Keratinocyte (primary cell): ENCODE data around the gene NBEA. TPM values are rescaled to one million over a fixed set of nuclear protein-coding genes. Genes with fewer than 3 reads are reported as not detected.

Experiments
- DNase-seq: peaks from one replicate; pipeline ENCODE4 v3.0.0-alpha.2; 2011; ENCODE audit warnings: low read depth, missing footprints, low spot score
- FAIRE-seq: peaks from 2 replicates; lab custom pipeline; 2011; peaks lifted over from hg19 to GRCh38; lab: Jason Lieb, UNC
- H2AFZ ChIP-seq: 2 replicates; pipeline ENCODE4 v1.6.0; 2012; ENCODE audit warnings: low read length, control low read depth, inconsistent platforms; ENCODE audit not compliant: control insufficient read depth
- H3K27ac ChIP-seq: 2 replicates; pipeline ENCODE4 v1.5.1; 2011; ENCODE audit warnings: low read length; ENCODE audit not compliant: control insufficient read depth, insufficient read depth
- H3K27me3 ChIP-seq: 3 replicates; pipeline ENCODE4 v1.6.0; 2011; ENCODE audit warnings: low read length; ENCODE audit not compliant: control insufficient read depth, insufficient read depth; ENCODE audit errors: extremely low read depth
- H3K36me3 ChIP-seq, 2 experiments: 2 replicates in 1 of 2; 3 replicates in 1 of 2; pipeline ENCODE4 v1.5.1; 2011; ENCODE audit warnings: low read length in 2 of 2, mild to moderate bottlenecking in 1 of 2; ENCODE audit not compliant: control insufficient read depth in 2 of 2, insufficient read depth in 2 of 2; ENCODE audit errors: extremely low read depth in 1 of 2
- H3K4me1 ChIP-seq: 3 replicates; pipeline ENCODE4 v1.5.1; 2011; ENCODE audit warnings: low read length; ENCODE audit not compliant: control insufficient read depth, insufficient read depth; ENCODE audit errors: extremely low read depth
- H3K4me2 ChIP-seq: 3 replicates; pipeline ENCODE4 v1.6.0; 2011; ENCODE audit warnings: low read depth, low read length; ENCODE audit not compliant: control insufficient read depth, insufficient read depth; ENCODE audit errors: extremely low read depth
- H3K4me3 ChIP-seq, 3 experiments: fragments of 200-600 bp in 1 of 3; sonication (generic) in 1 of 3; 2 replicates in 2 of 3; 3 replicates in 1 of 3; pipeline ENCODE4 v1.5.1; 2011 to 2016; ENCODE audit warnings: low read length in 3 of 3, mild to moderate bottlenecking in 3 of 3, control low read depth in 2 of 3, inconsistent platforms in 1 of 3, low read depth in 1 of 3, mixed read lengths in 1 of 3, mixed run types in 1 of 3, moderate library complexity in 1 of 3; ENCODE audit not compliant: control insufficient read depth in 2 of 3, insufficient read depth in 2 of 3; ENCODE audit errors: extremely low read depth in 1 of 3
- H3K79me2 ChIP-seq: 2 replicates; pipeline ENCODE4 v1.6.0; 2012; ENCODE audit warnings: low read length; ENCODE audit not compliant: control insufficient read depth, insufficient read depth
- H3K9ac ChIP-seq: 3 replicates; pipeline ENCODE4 v1.6.0; 2011; ENCODE audit warnings: low read length; ENCODE audit not compliant: control insufficient read depth, insufficient read depth; ENCODE audit errors: extremely low read depth
- H3K9me1 ChIP-seq: 3 replicates; pipeline ENCODE4 v1.6.0; 2011; ENCODE audit warnings: low read length; ENCODE audit not compliant: control insufficient read depth, insufficient read depth; ENCODE audit errors: extremely low read depth
- H3K9me3 ChIP-seq: 2 replicates; pipeline ENCODE4 v1.5.1; 2012; ENCODE audit warnings: low read depth, low read length; ENCODE audit not compliant: control insufficient read depth
- H4K20me1 ChIP-seq: 3 replicates; pipeline ENCODE4 v1.6.0; 2011; ENCODE audit warnings: low read length; ENCODE audit not compliant: control insufficient read depth, insufficient read depth; ENCODE audit errors: extremely low read depth
- EZH2 ChIP-seq: IDR thresholded peaks from one replicate; pipeline ENCODE4 v1.6.1; 2012; ENCODE audit warnings: inconsistent platforms, mild to moderate bottlenecking, low read length, moderate library complexity
- dilution Hi-C: fragments of 300-500 bp; cut with MboI; formaldehyde crosslinking; loops from one replicate; pipeline ENCODE4 v1.7.0; 2020; ENCODE audit warnings: low sequenced_read_pairs; ENCODE audit not compliant: extremely low pct_ligation_motif_present
- polyA plus RNA-seq, 5 experiments: library from polyadenylated mRNA; depleted of rRNA in 3 of 5; stranded (reverse) in 3 of 5; stranded (forward) in 1 of 5; unstranded in 1 of 5; fragments of >200 nt; gene quantifications; 1 replicate in 1 of 5; 2 replicates in 3 of 5; 3 replicates in 1 of 5; pipeline versions ENCODE4 v1.2.1 to v1.2.3, GENCODE V29; 2011 to 2012; ENCODE audit warnings: missing spikeins in 2 of 5, low read depth in 1 of 5, low replicate concordance in 1 of 5
- TF ChIP-seq, protein P1 (sequence below), 3 experiments: IDR thresholded peaks in 1 of 3; conservative IDR thresholded peaks in 1 of 3; optimal IDR thresholded peaks in 1 of 3; 2 replicates in 2 of 3; 3 replicates in 1 of 3; pipeline versions ENCODE3 to v1.5.1; 2011; ENCODE audit warnings: low read length in 3 of 3, mild to moderate bottlenecking in 3 of 3, moderate library complexity in 2 of 3, control low read depth in 1 of 3, inconsistent platforms in 1 of 3; ENCODE audit not compliant: insufficient read depth in 2 of 3; ENCODE audit errors: extremely low read depth in 1 of 3

Gene NBEA
- polyA plus RNA-seq, 1 donor (not counting 4 experiments of a cell fraction or from before 2014, with no cell fraction given) = 0.05 TPM

DNA sequence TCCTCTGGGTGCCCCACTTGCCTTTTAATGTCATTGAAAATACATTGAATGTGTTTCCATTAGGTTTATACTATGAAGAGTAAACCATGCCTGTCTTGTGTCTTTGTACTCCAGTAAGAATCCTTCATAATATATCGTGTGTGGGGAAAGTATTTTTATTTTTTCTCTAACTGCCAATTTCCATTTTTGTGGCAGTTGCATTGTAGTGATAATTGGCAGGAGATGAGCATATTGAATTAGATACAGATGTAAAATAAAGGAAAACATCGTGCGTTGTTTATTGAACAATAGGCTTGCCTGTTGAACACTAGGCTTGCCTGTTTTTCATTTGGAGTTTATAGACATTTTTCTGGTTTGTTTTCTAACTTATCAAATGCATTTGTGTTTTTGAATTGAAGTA is 218.8 kb downstream of the NBEA start:
- Histone ChIP-seq H3K9me1 (no peaks in the 10 kb centered on the region), H3K4me3 (no peak overlapping the region), H3K36me3 (no peaks in the 10 kb centered on the region), H4K20me1 (no peaks in the 10 kb centered on the region), H3K4me2 (no peak overlapping the region), H3K27me3 (no peaks in the 10 kb centered on the region), H3K4me1 (no peaks in the 10 kb centered on the region), H3K79me2 (no peaks in the 10 kb centered on the region), H3K9ac (no peak overlapping the region), H3K27ac (no peak overlapping the region), H2AFZ (no peak overlapping the region), H3K9me3 (no peaks in the 10 kb centered on the region)
- no peak for FAIRE-seq
- TF ChIP-seq, protein P1, sequence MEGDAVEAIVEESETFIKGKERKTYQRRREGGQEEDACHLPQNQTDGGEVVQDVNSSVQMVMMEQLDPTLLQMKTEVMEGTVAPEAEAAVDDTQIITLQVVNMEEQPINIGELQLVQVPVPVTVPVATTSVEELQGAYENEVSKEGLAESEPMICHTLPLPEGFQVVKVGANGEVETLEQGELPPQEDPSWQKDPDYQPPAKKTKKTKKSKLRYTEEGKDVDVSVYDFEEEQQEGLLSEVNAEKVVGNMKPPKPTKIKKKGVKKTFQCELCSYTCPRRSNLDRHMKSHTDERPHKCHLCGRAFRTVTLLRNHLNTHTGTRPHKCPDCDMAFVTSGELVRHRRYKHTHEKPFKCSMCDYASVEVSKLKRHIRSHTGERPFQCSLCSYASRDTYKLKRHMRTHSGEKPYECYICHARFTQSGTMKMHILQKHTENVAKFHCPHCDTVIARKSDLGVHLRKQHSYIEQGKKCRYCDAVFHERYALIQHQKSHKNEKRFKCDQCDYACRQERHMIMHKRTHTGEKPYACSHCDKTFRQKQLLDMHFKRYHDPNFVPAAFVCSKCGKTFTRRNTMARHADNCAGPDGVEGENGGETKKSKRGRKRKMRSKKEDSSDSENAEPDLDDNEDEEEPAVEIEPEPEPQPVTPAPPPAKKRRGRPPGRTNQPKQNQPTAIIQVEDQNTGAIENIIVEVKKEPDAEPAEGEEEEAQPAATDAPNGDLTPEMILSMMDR (optimal IDR thresholded peaks at IDR 0.05 in 1 of 3, IDR thresholded peaks at IDR 0.05 in 1 of 3, conservative IDR thresholded peaks at IDR 0.05 in 1 of 3; ENCODE audit: extremely low read depth in 1 of 3, insufficient read depth in 2 of 3, low read length in 3 of 3) = no peak
- no peak for TF ChIP-seq EZH2
- dilution Hi-C loops = no loop called here
- DNase-seq = no peak

DNA sequence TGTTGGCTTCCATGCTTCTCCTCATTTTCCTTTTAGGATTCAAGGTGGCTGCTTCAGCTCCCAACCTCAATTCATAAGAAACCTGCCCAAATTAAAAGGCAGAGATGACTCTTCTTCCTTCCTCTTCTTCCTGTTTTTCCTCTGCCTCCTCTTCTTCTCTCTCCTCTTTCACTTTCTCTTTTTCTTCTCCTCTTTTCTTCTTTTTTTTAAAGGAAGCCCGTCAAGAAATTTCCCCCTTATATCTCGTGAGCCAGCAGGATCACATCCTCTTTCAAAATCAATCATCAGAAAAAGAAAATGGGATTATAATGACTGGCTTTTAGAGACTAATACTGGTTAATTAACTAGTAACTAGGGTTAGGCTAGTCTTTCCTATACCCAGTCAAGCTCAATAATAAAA is 220.3 kb downstream of the NBEA start:
- Histone ChIP-seq H2AFZ (peak overlapping the region; percentile 49), H3K4me1 (no peaks in the 10 kb centered on the region), H3K27ac (no peak overlapping the region), H4K20me1 (no peaks in the 10 kb centered on the region), H3K4me2 (no peak overlapping the region), H3K36me3 (no peaks in the 10 kb centered on the region), H3K9ac (no peak overlapping the region), H3K27me3 (no peaks in the 10 kb centered on the region), H3K9me3 (no peaks in the 10 kb centered on the region), H3K9me1 (no peaks in the 10 kb centered on the region), H3K4me3 (no peak overlapping the region), H3K79me2 (no peaks in the 10 kb centered on the region)
- DNase-seq (no peak), FAIRE-seq (no peak)
- TF ChIP-seq, protein P1 (optimal IDR thresholded peaks at IDR 0.05 in 1 of 3, IDR thresholded peaks at IDR 0.05 in 1 of 3, conservative IDR thresholded peaks at IDR 0.05 in 1 of 3; ENCODE audit: extremely low read depth in 1 of 3, insufficient read depth in 2 of 3, low read length in 3 of 3) = no peak
- TF ChIP-seq EZH2 = no peak
- dilution Hi-C loops = no loop called here
